Measurements from ENCODE around the gene HDAC10.

HDAC10 gene

DNA sequence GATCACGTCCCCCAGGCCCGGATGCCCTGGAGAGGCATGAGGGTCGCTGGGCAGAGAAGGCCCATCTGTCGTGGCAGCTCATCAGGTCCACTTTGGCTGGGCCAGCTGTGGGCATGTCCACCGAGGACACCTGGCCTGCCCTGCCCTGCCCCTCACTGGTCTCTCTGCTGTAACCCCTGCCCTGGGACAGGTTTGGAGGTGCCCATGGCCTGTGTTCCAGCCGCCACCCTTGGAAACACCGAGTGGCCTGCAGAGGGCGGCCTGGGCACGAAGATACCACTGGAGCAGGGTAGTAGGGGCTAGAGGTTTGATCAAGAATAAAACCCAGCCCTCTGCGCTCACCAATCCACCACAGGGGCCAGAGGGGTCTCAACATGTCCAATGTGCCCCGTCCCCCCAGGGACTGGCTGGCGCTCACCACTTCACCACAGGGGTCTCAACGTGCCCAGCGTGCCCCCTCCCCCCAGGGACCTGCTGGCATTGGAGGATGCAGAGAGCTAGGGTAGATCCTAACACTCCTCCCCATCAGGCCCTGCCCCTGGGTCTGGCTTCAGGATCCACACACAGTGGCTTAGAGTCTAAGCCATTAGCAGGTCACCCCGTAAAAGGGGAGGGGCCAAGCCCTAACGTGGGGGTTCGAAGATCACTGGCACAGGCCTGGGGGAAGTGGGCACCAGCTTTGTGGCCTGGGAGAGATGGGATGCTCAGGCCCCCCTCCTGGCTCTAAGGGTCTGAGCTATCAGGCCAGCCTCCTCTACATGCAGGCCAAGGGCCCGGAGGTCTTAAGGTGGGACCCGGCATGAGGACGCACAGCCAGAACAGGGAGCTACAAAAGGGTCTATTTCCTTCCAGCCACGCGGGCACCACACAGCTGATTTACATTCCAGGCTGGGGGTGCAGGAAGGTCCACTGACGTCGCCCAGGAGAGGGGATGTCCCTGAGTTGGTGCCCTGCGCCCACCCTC is 1.3 kb upstream of the HDAC10 start:
- Histone ChIP-seq H3K9me3 (ENCODE audit: control insufficient read depth, low read length) (no peaks in the 10 kb centered on the region), H3K4me2 (ENCODE audit: low read length) (no peak overlapping the region), H3K4me3 (ENCODE audit: low read depth, low read length) (no peak overlapping the region), H3K27me3 (ENCODE audit: control insufficient read depth, insufficient read depth, low read length) (no peaks in the 10 kb centered on the region), H3K4me1 (peaks cover 4% of the 10 kb centered on the region), H2AFZ (no peak overlapping the region), H3K36me3 (ENCODE audit: control insufficient read depth, insufficient read depth, low read length) (no peaks in the 10 kb centered on the region), H3K9ac (no peak overlapping the region), H3K27ac (peak overlapping the region; percentile 32), H3K79me2 (no peaks in the 10 kb centered on the region)
- TF ChIP-seq CTCF (IDR thresholded peaks at IDR 0.05), result peak; percentile 57

DNA sequence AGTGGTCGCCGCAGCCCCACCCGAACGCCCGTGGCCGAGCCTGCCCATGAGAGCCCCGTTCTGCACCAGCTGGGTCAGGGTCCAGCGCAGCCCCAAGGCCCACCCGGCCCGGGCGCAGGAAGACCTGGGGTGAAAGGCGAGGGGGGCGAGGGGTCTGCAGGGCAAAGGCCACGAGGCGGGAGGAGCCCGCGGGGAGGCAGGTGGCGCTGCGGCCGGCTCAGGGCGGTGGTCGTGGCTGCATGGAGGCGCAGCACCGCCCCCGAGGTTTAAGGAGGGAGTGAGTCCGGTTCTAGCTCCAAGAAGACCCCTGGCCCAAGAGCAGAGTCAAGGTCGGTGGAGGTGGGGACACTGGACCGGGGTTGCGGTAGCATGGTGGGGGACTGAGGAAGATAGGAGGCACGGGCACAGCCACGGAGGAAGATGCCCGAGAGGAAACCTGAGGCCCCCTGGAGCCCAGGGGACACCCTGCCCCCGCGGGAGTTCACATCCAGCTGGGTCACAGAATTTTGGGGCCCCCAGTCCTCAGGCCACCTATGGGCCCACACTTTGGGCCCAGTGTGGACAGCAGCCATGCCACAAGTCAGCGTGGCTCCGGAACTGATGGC is 514 bp upstream of the HDAC10 start:
- H3K79me2 ChIP-seq, result no peaks in the 10 kb centered on the region
- H3K27ac ChIP-seq, result peak overlapping the region; percentile 32
- H3K36me3 ChIP-seq (ENCODE audit: control insufficient read depth, insufficient read depth, low read length), result no peaks in the 10 kb centered on the region
- H2AFZ ChIP-seq, result peak overlapping the region; percentile 70
- peaks cover 4% of the 10 kb centered on the region for H3K4me1 ChIP-seq
- peak overlapping the region; percentile 67 for H3K4me3 ChIP-seq (ENCODE audit: low read depth, low read length)
- H3K4me2 ChIP-seq (ENCODE audit: low read length), result peak overlapping the region; percentile 80
- H3K9me3 ChIP-seq (ENCODE audit: control insufficient read depth, low read length), result no peaks in the 10 kb centered on the region
- no peak overlapping the region for H3K9ac ChIP-seq
- TF ChIP-seq CTCF (IDR thresholded peaks at IDR 0.05), result no peak
- H3K27me3 ChIP-seq (ENCODE audit: control insufficient read depth, insufficient read depth, low read length), result no peaks in the 10 kb centered on the region

GRCh38 chr22:50250249-50250554 is 863 bp downstream of the HDAC10 start:
- no peaks in the 10 kb centered on the region for H3K27me3 ChIP-seq (ENCODE audit: control insufficient read depth, insufficient read depth, low read length)
- no peak overlapping the region for H3K27ac ChIP-seq
- H3K9me3 ChIP-seq (ENCODE audit: control insufficient read depth, low read length), result no peaks in the 10 kb centered on the region
- TF ChIP-seq CTCF (IDR thresholded peaks at IDR 0.05), result no peak
- no peaks in the 10 kb centered on the region for H3K36me3 ChIP-seq (ENCODE audit: control insufficient read depth, insufficient read depth, low read length)
- peaks cover 4% of the 10 kb centered on the region for H3K4me1 ChIP-seq
- no peak overlapping the region for H2AFZ ChIP-seq
- peak overlapping the region; percentile 80 for H3K4me2 ChIP-seq (ENCODE audit: low read length)
- H3K4me3 ChIP-seq (ENCODE audit: low read depth, low read length), result peak overlapping the region; percentile 67
- no peak overlapping the region for H3K9ac ChIP-seq
- H3K79me2 ChIP-seq, result no peaks in the 10 kb centered on the region

DNA sequence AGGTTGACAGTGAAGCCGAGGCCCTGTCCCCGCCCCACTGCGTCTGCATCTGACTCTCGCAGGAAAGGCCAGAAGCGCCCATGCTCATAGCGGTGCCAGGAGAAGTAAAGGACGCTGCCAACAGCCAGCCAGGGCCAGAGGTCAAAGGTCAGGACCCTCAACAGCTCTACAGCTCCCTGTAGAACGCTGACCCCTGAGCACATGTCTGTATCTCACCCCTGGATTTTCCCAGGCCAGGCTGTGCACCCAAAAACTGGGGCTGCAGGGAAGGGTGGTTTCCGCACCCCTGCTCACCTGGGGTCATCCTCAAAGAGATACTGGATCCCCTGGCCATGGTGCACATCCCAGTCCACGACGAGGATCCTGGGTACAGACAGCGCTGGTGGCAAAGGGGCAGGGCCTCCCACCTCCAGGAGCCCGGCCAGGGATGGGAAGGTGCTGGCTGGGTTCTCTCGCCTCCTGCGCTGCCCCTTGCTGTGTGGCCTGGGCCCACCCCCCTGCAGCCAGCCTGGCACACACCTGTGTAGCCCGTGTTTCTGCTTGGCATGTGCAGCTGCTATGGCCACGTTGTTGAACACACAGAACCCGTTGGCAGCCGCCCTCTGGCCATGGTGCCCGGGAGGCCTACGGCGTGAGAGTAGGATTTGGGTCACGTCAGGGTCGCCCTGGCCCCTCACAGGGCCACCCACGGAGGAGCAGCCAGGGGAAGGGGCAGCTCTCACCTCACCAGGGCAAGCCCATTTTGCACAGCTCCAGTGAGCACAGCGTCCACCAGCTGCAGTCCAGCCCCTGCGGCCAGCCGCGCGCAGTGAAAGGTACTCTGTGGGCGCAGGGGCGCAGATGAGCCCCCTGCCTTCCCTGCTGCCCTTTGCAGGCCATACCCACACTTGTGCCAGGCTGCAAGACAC is 1.5 kb downstream of the HDAC10 start:
- H3K4me3 ChIP-seq (ENCODE audit: low read depth, low read length), result no peak overlapping the region
- no peaks in the 10 kb centered on the region for H3K79me2 ChIP-seq

More for the DNA sequence above, 1.5 kb downstream of the HDAC10 start:
- Histone ChIP-seq H3K9ac (no peak overlapping the region), H3K27ac (no peak overlapping the region), H2AFZ (no peak overlapping the region), H3K9me3 (ENCODE audit: control insufficient read depth, low read length) (no peaks in the 10 kb centered on the region), H3K27me3 (ENCODE audit: control insufficient read depth, insufficient read depth, low read length) (no peaks in the 10 kb centered on the region), H3K36me3 (ENCODE audit: control insufficient read depth, insufficient read depth, low read length) (no peaks in the 10 kb centered on the region), H3K4me1 (peaks cover 4% of the 10 kb centered on the region), H3K4me2 (ENCODE audit: low read length) (no peak overlapping the region)
- TF ChIP-seq CTCF (IDR thresholded peaks at IDR 0.05), result no peak
